GM12878 (cell line): ENCODE results near the gene VPS52. TPM values are rescaled to one million over a fixed set of nuclear protein-coding genes. Genes with fewer than 3 reads are reported as not detected.

Experiments
- ATAC-seq: fragments of 200-7000 bp; cut with Tn5 transposase; 3 replicates; pipeline ENCODE4 v1.9.1; 2020; ENCODE audit warnings: mild to moderate bottlenecking, moderate library complexity
- BruUV-seq: library from RNA; stranded (reverse); fragments of 400-500 nt; replicated peaks from 2 replicates; lab custom pipeline; 2021; lab: Mats Ljungman, UMichigan
- CTCF ChIA-PET: fragments of 300-600 bp; sonication (Branson Sonifier 250); formaldehyde crosslinking; extraction: SDS; loops from one replicate; lab custom pipeline; 2021; ENCODE audit warnings: inconsistent platforms; lab: Yijun Ruan, JAX
- POLR2A ChIA-PET: fragments of 350-600 bp; formaldehyde crosslinking; extraction: SDS; loops from one replicate; lab custom pipeline; 2021; ENCODE audit warnings: inconsistent platforms; lab: Charles Lee
- RAD21 ChIA-PET: fragments of 300-600 bp; sonication (Branson Sonifier 250); formaldehyde crosslinking; loops from one replicate; lab custom pipeline; 2023; ENCODE audit warnings: antibody characterized with exemption; ENCODE audit not compliant: unreplicated experiment; lab: Charles Lee
- SMC1A ChIA-PET: fragments of 300-600 bp; sonication (Branson Sonifier 250); formaldehyde crosslinking; loops from one replicate; lab custom pipeline; 2023; ENCODE audit not compliant: unreplicated experiment, uncharacterized antibody; lab: Charles Lee
- DNase-seq: peaks from one replicate; pipeline ENCODE4 v3.0.0-alpha.2; 2011; ENCODE audit warnings: low read depth, low spot score
- FAIRE-seq: peaks from 3 replicates; lab custom pipeline; 2011; peaks lifted over from hg19 to GRCh38; lab: Jason Lieb, UNC
- H2AFZ ChIP-seq: 2 replicates; pipeline ENCODE4 v1.6.0; 2011; ENCODE audit warnings: low read depth, low read length, control low read depth; ENCODE audit not compliant: control insufficient read depth
- H3K27ac ChIP-seq: 2 replicates; pipeline ENCODE4 v1.5.1; 2011; ENCODE audit warnings: control low read depth; ENCODE audit not compliant: control insufficient read depth, insufficient read depth
- H3K27me3 ChIP-seq, 2 experiments: replicated peaks in 1 of 2; 2 replicates each; pipeline versions ENCODE4 v1.6.0 to v1.6.1; 2011; ENCODE audit warnings: low read length in 1 of 2; ENCODE audit not compliant: control insufficient read depth in 2 of 2, insufficient read depth in 2 of 2
- H3K36me3 ChIP-seq, 2 experiments: 2 replicates each; pipeline ENCODE4 v1.5.1; 2011; ENCODE audit warnings: low read length in 1 of 2; ENCODE audit not compliant: control insufficient read depth in 2 of 2, insufficient read depth in 2 of 2
- H3K4me1 ChIP-seq: 2 replicates; pipeline ENCODE4 v1.6.1; 2011; ENCODE audit warnings: mild to moderate bottlenecking, low read length, moderate library complexity, mixed read lengths; ENCODE audit not compliant: control insufficient read depth, insufficient read depth
- H3K4me2 ChIP-seq: 2 replicates; pipeline ENCODE4 v1.6.0; 2011; ENCODE audit warnings: control low read depth; ENCODE audit not compliant: control insufficient read depth, insufficient read depth
- H3K4me3 ChIP-seq: fragments of 200-600 bp; sonication (generic); 2 replicates; pipeline ENCODE4 v1.5.1; 2016
- H3K79me2 ChIP-seq: 2 replicates; pipeline ENCODE4 v1.6.0; 2011; ENCODE audit warnings: low read length; ENCODE audit not compliant: control insufficient read depth, insufficient read depth
- H3K9ac ChIP-seq: 2 replicates; pipeline ENCODE4 v1.8.0; 2011; ENCODE audit warnings: low read length, control low read depth, mixed read lengths; ENCODE audit not compliant: control insufficient read depth, insufficient read depth
- H3K9me3 ChIP-seq: replicated peaks from 3 replicates; pipeline ENCODE4 v1.5.1; 2011; ENCODE audit warnings: mild to moderate bottlenecking, low read length; ENCODE audit not compliant: control insufficient read depth, insufficient read depth
- H4K20me1 ChIP-seq: 2 replicates; pipeline ENCODE4 v1.6.0; 2011; ENCODE audit not compliant: control insufficient read depth, insufficient read depth
- BHLHE40 ChIP-seq, 2 experiments: fragments of 450-650 bp in 1 of 2; IDR thresholded peaks; 2 replicates each; pipeline ENCODE4 v1.6.1; 2011 to 2017; ENCODE audit warnings: low read depth in 2 of 2, borderline replicate concordance in 1 of 2, improper control_type of control experiment in 1 of 2, low read length in 1 of 2, mild to moderate bottlenecking in 1 of 2
- FOS ChIP-seq: IDR thresholded peaks from 3 replicates; pipeline ENCODE4 v1.6.1; 2011; ENCODE audit warnings: borderline replicate concordance; ENCODE audit not compliant: insufficient read length; ENCODE audit errors: extremely low read depth
- NR2C1 ChIP-seq: fragments of 450-650 bp; IDR thresholded peaks from 2 replicates; pipeline ENCODE4 v1.6.1; 2017; ENCODE audit warnings: antibody characterized with exemption, mild to moderate bottlenecking, moderate library complexity
- NR2C2 ChIP-seq: IDR thresholded peaks from 2 replicates; pipeline ENCODE4 v1.6.1; 2011; ENCODE audit warnings: borderline replicate concordance, low read depth; ENCODE audit not compliant: control insufficient read depth, insufficient read length
- PAX5 ChIP-seq: IDR thresholded peaks from 2 replicates; pipeline ENCODE4 v1.6.1; 2011; ENCODE audit warnings: low read depth, low read length, borderline replicate concordance
- ZBTB11 ChIP-seq: fragments of 450-650 bp; formaldehyde crosslinking; IDR thresholded peaks from 2 replicates; pipeline ENCODE4 v1.5.0; 2022; ENCODE audit warnings: mild to moderate bottlenecking, missing genetic modification characterization
- WGBS: methylation state at CpG from one replicate; pipeline ENCODE4 v1.1.6; 2016; ENCODE audit warnings: low lambda C conversion rate; ENCODE audit not compliant: insufficient replicate concordance, insufficient coverage; ENCODE audit errors: missing lambda C conversion rate; 5-methylcytosine and 5-hydroxymethylcytosine counted together
- in situ Hi-C: fragments of 300-500 bp; cut with MboI; formaldehyde crosslinking; loops from 9 replicates; pipeline ENCODE4 v1.14.3; 2018; ENCODE audit warnings: mixed read lengths
- intact Hi-C: fragments of 100-400 bp; cut with micrococcal nuclease; formaldehyde crosslinking; loops from one replicate; pipeline ENCODE4 v1.14.2; 2022; ENCODE audit not compliant: unreplicated experiment
- polyA plus RNA-seq, 11 experiments: library from polyadenylated mRNA; depleted of rRNA in 4 of 11; unstranded in 6 of 11; stranded (reverse) in 5 of 11; fragments of >200 nt; fragmentation: Nextera tagmentation in 4 of 11; fragmentation: Illumina TruSeq in 1 of 11; extraction: Ambion mirVana in 4 of 11; extraction: Trizol in 1 of 11; gene quantifications; 1 replicate in 1 of 11; 2 replicates in 10 of 11; pipeline versions ENCODE4 v1.2.1 to v1.2.3, GENCODE V29; 2011 to 2016; ENCODE audit warnings: inconsistent platforms in 2 of 11, missing spikeins in 2 of 11, low read depth in 1 of 11
- total RNA-seq, 4 experiments: library from RNA; depleted of rRNA in 3 of 4; stranded (reverse); fragments of >200 nt in 3 of 4; fragmentation: Illumina TruSeq in 1 of 4; extraction: Trizol in 1 of 4; gene quantifications; 2 replicates each; pipeline versions ENCODE4 v1.2.1 to v1.2.3, GENCODE V29; 2013 to 2021

The VPS52 gene
- total and polyA plus RNA-seq, 10 of the 15 experiments (the other 5 are each of a cell fraction or from before 2014, with no cell fraction given): 11.3 to 52.7 (median 36.7) TPM

DNA sequence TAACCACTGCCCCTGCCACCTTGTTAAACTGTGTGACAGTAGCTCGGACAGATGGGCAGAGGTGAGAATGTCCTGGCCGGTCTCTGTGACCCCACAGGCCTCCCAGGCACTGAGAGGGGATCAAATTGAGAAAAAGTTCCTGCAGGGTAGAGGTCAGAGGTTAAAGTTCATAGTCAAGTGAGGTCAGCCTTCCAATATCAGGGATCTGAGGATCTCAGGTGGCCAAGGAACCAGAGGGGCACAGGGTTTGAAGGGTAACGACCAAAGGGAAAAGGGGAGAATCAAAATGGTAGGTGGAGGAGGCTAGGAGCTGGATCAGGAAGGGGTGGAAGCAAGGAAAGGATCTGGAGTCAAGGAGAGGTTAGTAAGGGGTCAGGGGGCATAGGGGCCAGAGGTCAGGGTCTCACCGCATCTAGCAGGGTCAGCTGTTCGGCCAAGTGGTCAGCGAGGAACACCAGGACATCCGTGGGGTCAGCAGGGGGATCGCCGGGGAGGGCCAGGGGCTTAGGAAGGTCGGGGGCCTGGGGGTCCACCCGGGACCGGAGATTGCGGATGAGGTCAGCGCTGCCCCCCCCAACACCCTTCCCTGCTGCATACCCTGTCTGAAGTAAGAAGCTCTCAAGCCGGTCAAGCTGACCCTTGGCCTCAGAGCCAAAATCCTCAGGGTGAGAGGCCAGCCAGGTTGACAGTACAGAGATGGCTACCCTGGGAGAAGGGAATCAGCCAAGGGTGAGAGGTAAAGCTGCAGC is 24.1 kb upstream of the VPS52 start:
- H2AFZ ChIP-seq: no peak overlapping the region
- H3K27ac ChIP-seq: no peak overlapping the region
- H3K9ac ChIP-seq: no peak overlapping the region
- 92% methylated on average over 15 of the region's 15 CpGs for whole genome bisulfite sequencing
- TF ChIP-seq BHLHE40 (IDR thresholded peaks at IDR 0.05; ENCODE audit: borderline replicate concordance in 1 of 2, low read depth in 2 of 2, low read length in 1 of 2): no peak
- TF ChIP-seq NR2C1: peak; percentile 71
- no peak for TF ChIP-seq FOS
- TF ChIP-seq PAX5: no peak
- peak; percentile 14 for TF ChIP-seq NR2C2
- TF ChIP-seq ZBTB11 (CRISPR knock-in tag): no peak
- no peaks in the 10 kb centered on the region for H3K27me3 ChIP-seq
- no peaks in the 10 kb centered on the region for H4K20me1 ChIP-seq
- RAD21 ChIA-PET: no interaction called here
- peaks cover 0 to 10% of the 10 kb centered on the region in 2 experiments; a peak in 3 of 4 replicates for H3K36me3 ChIP-seq
- no peaks in the 10 kb centered on the region for H3K9me3 ChIP-seq
- intact Hi-C loops: no loop called here
- H3K79me2 ChIP-seq: peaks cover 5% of the 10 kb centered on the region
- no TSS peak for BruUV-seq
- SMC1A ChIA-PET: no interaction called here
- CTCF ChIA-PET: interaction anchor here (1.0 to 4.5 kb wide), 2 partner anchors 19 to 100 kb away, joined by 3 to 30 read pairs; partner anchors contain the start of gene B3GALT4
- H3K4me1 ChIP-seq: peaks cover 11% of the 10 kb centered on the region
- no peak for DNase-seq
- no peak for FAIRE-seq
- no peak for ATAC-seq
- in situ Hi-C loops: no loop called here
- no peak overlapping the region for H3K4me2 ChIP-seq
- POLR2A ChIA-PET: interaction anchor here (2.4 kb wide), 1 partner anchor 17 kb away, joined by 19 read pairs; the partner anchor contains the start of gene B3GALT4
- H3K4me3 ChIP-seq: no peak overlapping the region
